Measurements from ENCODE around the gene SGPP1.

GRCh38 chr14:63662776-63663175 lies 65.1 kb downstream of the SGPP1 start:
- TF ChIP-seq CTCF (IDR thresholded peaks at IDR 0.05) (no peak), POLR2A (IDR thresholded peaks at IDR 0.05) (no peak)
